Stomach smooth muscle (tissue), 2 donors: Measurements from ENCODE around the gene STK32C.
A peak's percentile ranks its signal among the peaks of the same experiment; 100 is the strongest.
"Not testable (repeated sequence)": the region's sequence is repeated elsewhere in the genome, so short reads cannot be mapped to it uniquely, and the experiment has no call there.

Source experiments
- H3K27ac ChIP-seq: one replicate; pipeline ENCODE4 v1.7.0; 2013; ENCODE audit warnings: mild to moderate bottlenecking, low read length, inconsistent platforms
- H3K27me3 ChIP-seq, 2 donors: one replicate each; pipeline ENCODE4 v1.7.0; 2013; ENCODE audit warnings: low read length in 2 of 2; ENCODE audit not compliant: insufficient read depth in 2 of 2, control insufficient read depth in 1 of 2
- H3K36me3 ChIP-seq, 2 donors: one replicate each; pipeline ENCODE4 v1.7.0; 2013; ENCODE audit warnings: low read length in 2 of 2; ENCODE audit not compliant: control insufficient read depth in 2 of 2, insufficient read depth in 2 of 2
- H3K4me1 ChIP-seq: one replicate; pipeline ENCODE4 v1.7.0; 2013; ENCODE audit warnings: low read length; ENCODE audit not compliant: control insufficient read depth, insufficient read depth
- H3K4me3 ChIP-seq, 2 donors: one replicate each; pipeline ENCODE4 v1.7.0; 2013; ENCODE audit warnings: low read length in 2 of 2
- H3K9ac ChIP-seq, 2 donors: one replicate each; pipeline ENCODE4 v1.7.0; 2013; ENCODE audit warnings: low read length in 2 of 2, mild to moderate bottlenecking in 1 of 2
- H3K9me3 ChIP-seq, 2 donors: one replicate each; pipeline ENCODE4 v1.7.0; 2013; ENCODE audit warnings: low read length in 2 of 2; ENCODE audit not compliant: control insufficient read depth in 2 of 2
- donor health status: healthy.
- donor health status: Pancreatic carcinoma.

Gene STK32C

DNA sequence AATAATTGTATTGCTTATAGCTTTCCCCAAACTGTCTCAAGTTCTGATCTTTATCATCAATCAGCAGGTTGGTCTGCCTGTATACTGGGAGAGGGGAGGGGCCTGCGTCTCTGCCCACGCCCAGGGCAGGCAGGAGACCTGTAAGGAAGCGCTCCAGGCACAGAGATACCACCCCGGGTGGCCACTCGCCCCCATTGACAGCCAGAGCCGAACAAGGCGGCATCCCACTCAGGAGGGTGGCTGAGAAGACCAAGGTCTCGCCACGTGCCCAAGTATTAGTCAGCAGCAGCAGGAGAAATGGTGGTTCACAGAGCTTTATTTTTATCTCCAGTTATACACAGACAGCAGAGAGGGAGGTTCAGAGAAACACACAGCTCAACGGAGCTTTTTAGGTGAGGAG is 7.2 kb downstream of the STK32C start:
- no peak overlapping the region for H3K4me3 ChIP-seq
- no peak overlapping the region for H3K27ac ChIP-seq
- H3K9ac ChIP-seq: no peak overlapping the region
- H3K36me3 ChIP-seq: no peaks in the 10 kb centered on the region
- peaks cover 0 to 2% of the 10 kb centered on the region in 2 donors for H3K27me3 ChIP-seq
- no peaks in the 10 kb centered on the region for H3K9me3 ChIP-seq
- H3K4me1 ChIP-seq: no peaks in the 10 kb centered on the region

DNA sequence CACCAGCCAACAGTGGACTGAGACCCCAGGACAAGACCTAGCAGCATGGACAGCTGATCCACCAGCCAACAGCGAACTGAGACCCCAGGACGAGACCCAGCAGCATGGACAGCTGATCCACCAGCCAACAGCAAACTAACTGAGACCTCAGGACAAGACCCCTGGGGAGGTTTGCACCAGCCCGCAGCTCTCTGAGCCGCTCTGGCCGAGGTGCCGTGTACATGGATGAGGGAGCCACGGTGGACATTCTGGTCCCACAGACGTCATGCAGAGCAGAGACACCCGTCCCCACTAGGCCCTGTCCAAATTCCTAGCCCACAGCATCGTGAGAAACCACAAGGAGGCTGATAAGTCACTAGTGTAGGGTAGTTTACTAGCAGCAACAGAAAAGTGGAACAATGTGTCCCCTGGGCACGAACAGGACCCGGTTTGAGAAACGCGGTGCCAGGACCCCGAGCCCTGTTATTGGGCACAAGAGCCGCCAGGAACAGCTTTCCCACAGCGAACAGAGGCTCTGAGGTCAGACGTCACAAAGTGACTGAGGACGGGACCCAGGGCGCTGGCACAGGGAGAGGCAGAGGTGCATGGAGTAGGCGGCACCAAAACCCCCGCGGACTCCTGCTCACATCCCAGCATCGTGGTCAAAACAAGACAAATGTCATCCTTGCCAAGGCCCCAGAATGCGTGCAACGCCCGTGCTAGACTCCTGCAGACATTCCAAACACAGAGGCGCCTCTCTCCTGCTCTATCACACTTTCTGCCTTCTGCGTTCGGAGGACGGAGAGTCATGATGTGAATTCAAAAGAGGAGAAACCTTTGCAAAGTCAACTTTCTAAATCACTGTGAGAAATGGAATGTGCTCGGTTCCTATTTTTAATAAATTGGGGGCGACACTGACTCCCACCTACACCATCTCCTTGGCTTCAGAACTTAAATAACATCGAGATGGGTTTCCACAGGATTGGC is 8.1 kb downstream of the STK32C start:
- H3K4me1 ChIP-seq: peaks cover 1% of the 10 kb centered on the region
- H3K9me3 ChIP-seq: no peaks in the 10 kb centered on the region
- H3K9ac ChIP-seq: no peak overlapping the region
- H3K4me3 ChIP-seq: no peak overlapping the region
- H3K27me3 ChIP-seq: peaks cover 0 to 2% of the 10 kb centered on the region in 2 donors
- H3K36me3 ChIP-seq: no peaks in the 10 kb centered on the region
- no peak overlapping the region for H3K27ac ChIP-seq

DNA sequence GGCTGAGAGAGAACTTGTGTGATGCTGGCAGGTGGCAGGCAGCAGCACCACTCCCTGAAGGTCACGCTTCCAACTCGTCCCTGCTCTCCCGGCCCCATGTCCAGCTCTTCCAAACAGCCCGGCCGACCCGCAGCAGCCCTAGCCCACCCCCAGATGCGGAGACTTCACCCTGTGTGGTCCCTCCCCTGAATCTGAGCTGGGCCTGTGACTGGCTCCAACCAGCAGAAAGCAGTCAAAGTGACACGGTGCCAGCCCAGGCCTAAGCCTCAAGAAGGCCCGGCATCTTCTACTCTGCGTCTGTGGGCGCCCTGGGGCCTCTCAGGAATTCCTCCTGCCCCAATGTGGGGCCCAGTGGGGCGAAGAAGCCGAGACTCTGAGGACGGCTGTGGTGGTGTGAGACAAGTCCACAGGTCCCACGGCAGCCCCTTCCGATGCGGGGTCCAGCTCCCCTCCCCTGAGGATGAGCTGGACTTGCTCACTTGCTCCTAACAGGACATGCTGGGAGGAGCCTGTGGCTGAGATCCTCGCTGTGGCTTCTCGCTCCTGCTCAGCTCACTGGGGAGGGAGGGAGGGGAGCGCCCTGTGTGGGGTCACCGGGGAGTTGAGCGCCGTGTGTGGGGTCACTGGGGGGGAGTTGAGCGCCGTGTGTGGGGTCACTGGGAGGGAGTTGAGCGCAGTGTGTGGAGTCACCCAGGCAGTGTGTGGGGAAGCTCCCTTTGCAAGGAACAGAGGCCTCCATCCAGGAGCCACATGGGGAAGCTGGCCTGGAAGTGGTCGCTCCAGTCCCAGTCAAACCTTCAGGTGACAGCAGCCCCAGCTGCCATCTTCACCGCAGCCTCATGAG is 9.5 kb downstream of the STK32C start:
- H3K9ac ChIP-seq: no peak overlapping the region

DNA sequence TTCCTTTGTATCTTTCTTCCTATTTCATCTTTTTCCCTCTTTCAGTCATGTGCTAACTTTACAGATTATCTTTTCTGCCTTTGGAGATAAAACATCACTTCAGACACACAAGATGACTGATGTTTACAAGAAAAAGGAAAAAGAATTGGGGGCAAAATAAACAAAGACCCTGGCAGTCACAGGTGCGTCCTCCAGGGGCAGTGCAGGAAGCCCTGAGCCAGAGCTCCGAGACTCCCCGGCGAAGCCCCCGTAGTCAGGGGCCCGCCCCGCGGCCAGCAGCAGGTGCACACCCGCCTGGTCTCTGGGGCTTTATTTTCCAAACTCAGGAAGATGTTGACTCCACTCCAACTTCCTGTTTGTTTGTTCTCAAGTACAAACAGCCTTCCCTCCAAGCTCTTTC is 10.2 kb downstream of the STK32C start:
- Histone ChIP-seq H3K4me1 (peaks cover 17% of the 10 kb centered on the region), H3K9ac (no peak overlapping the region), H3K4me3 (no peak overlapping the region), H3K9me3 (no peaks in the 10 kb centered on the region), H3K36me3 (no peaks in the 10 kb centered on the region), H3K27ac (no peak overlapping the region), H3K27me3 (peaks cover 0 to 2% of the 10 kb centered on the region in 2 donors)

More for the DNA sequence above, 9.5 kb downstream of the STK32C start:
- no peaks in the 10 kb centered on the region for H3K9me3 ChIP-seq
- no peak overlapping the region for H3K4me3 ChIP-seq
- H3K27me3 ChIP-seq: peaks cover 0 to 2% of the 10 kb centered on the region in 2 donors
- no peak overlapping the region for H3K27ac ChIP-seq
- peaks cover 10% of the 10 kb centered on the region for H3K4me1 ChIP-seq
- H3K36me3 ChIP-seq: no peaks in the 10 kb centered on the region

DNA sequence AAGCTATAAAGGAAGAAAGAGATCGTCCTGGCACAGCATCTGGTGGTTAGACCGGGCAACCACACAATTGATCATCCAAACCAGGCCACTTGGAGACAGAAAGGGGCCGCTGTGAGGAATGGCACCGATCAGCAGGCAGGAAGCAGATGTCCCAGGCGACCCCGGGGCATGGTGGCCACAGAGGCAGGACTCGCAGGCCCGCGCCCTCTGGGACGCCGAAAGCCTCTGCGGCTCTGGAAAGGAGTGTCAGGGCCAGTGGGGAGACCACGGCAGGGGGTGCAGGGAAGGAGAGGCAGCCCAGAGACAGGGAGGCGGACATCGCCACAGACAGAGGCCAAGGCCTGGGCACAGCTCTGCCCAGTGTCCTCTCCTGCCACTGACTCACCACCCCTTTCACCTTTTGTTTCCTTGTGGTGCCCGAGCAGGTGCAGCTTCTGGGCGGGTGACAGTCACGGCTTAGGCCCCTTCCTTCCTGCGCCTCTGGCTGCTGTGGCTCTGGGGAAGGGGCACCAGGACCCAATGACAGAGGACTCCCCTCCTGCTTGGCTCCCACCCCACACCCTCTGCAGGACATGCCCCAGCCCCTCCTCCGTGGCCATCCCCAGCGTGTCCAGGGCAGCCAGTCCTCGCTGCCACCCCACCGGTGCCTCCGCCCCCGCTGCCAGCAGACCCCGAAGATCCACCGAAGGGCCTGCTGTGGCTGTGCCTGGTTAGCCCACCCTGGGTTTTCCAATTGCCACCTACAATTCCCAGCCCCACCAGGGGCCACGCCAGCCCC is 10.9 kb downstream of the STK32C start:
- peaks cover 17% of the 10 kb centered on the region for H3K4me1 ChIP-seq
- no peaks in the 10 kb centered on the region for H3K36me3 ChIP-seq
- H3K4me3 ChIP-seq: no peak overlapping the region
- H3K9me3 ChIP-seq: no peaks in the 10 kb centered on the region
- no peak overlapping the region for H3K27ac ChIP-seq
- peaks cover 0 to 2% of the 10 kb centered on the region in 2 donors for H3K27me3 ChIP-seq
- H3K9ac ChIP-seq: no peak overlapping the region

DNA sequence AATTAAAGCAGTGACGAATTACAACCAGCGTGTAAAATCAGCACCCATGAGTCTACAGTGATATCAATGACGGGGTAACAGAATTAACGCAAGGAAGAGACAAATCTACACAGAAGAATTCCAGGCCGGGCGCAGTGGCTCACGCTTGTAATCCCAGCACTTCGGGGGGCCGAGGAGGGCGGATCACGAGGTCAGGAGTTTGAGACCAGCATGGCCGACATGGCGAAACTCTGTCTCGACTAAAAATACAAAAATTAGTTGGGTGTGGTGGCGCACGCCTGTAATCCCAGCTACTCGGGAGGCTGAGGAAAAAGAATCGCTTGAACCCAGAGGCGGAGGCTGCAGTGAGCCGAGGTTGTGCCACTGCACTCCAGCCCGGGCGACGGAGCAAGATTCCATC is 12.3 kb downstream of the STK32C start:
- H3K27me3 ChIP-seq, H3K9ac ChIP-seq, H3K27ac ChIP-seq, H3K36me3 ChIP-seq, H3K4me3 ChIP-seq, H3K9me3 ChIP-seq: not testable (repeated sequence)
- peaks cover 17% of the 10 kb centered on the region for H3K4me1 ChIP-seq

DNA sequence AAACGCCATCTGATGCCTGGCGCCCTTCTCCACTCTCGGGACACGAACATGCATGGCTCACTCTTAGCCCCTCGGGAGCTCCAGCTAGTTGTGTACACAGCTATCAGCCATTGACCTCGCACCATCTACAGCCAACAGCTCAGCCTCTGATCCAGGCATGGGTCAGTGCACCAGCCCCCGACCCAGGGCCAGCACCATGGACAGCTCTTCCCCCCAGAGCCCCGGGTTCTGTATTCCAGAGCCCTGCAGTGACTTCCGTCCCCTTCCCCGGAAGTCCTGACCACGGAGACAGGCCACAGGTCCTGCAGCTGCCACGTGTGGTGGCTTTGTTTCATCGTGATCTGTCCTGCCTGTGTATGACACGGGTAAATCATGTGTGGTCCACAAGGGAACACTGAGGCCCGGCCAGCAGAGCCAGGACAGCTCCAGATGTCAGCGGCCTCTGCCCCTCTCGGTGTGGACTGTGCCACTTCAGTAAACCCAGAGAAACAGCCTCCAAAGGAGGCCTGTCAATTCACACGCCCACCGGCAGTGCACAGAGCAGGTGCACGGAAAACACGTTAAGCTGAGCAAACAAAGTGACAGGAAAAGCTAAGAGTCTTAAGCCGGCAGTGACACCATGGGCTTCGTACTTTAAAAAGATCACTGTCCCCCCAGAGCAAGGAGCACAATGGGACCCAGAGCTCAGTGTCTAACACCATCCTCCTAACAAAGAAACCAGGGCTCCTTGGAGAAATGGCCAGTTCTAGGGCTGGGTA is 13.0 kb downstream of the STK32C start:
- Histone ChIP-seq H3K9ac (no peak overlapping the region), H3K27ac (no peak overlapping the region), H3K36me3 (no peaks in the 10 kb centered on the region), H3K27me3 (peaks cover 0 to 2% of the 10 kb centered on the region in 2 donors), H3K4me3 (no peak overlapping the region), H3K9me3 (no peaks in the 10 kb centered on the region), H3K4me1 (peaks cover 17% of the 10 kb centered on the region)

DNA sequence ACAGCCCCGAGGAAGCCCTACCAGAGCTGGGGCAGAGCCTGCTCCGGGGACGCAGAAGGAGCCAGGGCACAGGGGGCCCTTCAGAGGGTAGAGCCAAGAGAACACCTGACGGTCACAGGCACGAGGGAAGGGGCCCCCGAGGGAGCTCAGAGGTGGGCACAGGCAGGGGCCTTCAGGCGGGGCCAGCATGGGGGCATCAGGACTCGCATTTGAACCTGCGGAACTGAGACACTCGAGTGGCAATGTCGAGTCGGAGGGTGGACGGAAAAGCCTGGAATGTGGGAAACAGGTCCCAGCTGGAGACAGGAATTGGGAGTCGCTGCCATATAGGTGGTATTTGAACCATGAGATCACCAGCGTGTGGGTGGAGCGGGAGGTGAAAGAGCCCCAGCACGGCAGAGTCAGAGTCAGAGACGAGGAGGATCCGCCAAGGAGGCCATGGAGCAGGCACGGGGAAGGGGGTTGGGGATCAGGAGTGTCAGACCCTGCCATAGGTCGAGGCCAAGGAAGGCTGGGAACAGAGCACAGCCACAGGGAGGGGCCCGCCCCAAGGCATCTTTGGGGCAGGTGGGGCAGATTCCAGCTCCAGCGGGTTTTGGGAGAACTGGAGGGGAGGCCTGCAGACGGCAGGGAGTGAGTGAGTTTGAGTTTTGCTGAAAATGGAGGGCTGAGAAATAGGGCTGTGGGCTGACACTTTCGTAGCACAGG is 13.8 kb downstream of the STK32C start:
- peaks cover 0 to 2% of the 10 kb centered on the region in 2 donors for H3K27me3 ChIP-seq

DNA sequence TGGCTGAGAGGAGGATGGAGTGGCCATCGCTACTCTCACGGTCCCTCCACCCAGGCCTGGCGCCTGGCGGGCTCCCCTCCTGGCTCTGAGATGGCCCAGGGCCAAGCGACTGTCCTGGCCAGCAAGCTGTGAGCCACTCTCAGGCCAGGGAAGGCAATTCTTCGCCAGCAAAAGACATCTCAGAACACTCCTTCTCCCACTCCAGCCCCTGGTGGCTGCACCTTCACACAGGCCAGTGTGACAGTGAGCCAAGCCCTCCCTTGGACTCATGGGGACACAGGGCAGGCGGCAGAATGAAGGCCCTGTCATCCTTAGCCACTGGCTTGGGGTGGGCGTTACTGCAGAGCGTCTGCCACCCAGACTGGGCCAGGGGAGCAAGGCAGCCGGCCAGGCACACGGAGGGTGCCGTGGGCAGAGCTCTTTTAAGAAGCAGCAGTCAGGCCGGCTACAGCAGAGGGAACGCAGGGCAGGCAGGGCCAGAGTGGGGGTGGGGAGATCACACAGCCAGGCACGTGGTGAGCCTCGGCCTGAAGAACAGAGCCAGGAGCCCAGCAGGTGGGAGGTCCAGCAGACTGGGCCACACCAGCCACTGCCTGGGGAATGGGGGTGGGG is 14.4 kb downstream of the STK32C start:
- Histone ChIP-seq H3K27ac (peak overlapping the region; percentile 60), H3K27me3 (no peaks in the 10 kb centered on the region), H3K36me3 (no peaks in the 10 kb centered on the region), H3K4me1 (peaks cover 17% of the 10 kb centered on the region), H3K4me3 (peak overlapping the region; percentile 31 to 40), H3K9ac (peak overlapping the region in 1 of 2 donors; percentile 39), H3K9me3 (peaks cover 0 to 1% of the 10 kb centered on the region in 2 donors)

More for the DNA sequence above, 13.8 kb downstream of the STK32C start:
- no peaks in the 10 kb centered on the region for H3K9me3 ChIP-seq
- no peaks in the 10 kb centered on the region for H3K36me3 ChIP-seq
- H3K27ac ChIP-seq: peak overlapping the region; percentile 60
- no peak overlapping the region for H3K4me3 ChIP-seq
- no peak overlapping the region for H3K9ac ChIP-seq
- H3K4me1 ChIP-seq: peaks cover 17% of the 10 kb centered on the region
